Measurements from ENCODE around the gene SLC15A1. TPM values are rescaled to one million over a fixed set of nuclear protein-coding genes. Genes with fewer than 3 reads are reported as not detected.

SLC15A1 gene
- total RNA-seq, 4 donors from 2014 or later, result 0.19 to 5.3 (median 2.3) TPM

DNA sequence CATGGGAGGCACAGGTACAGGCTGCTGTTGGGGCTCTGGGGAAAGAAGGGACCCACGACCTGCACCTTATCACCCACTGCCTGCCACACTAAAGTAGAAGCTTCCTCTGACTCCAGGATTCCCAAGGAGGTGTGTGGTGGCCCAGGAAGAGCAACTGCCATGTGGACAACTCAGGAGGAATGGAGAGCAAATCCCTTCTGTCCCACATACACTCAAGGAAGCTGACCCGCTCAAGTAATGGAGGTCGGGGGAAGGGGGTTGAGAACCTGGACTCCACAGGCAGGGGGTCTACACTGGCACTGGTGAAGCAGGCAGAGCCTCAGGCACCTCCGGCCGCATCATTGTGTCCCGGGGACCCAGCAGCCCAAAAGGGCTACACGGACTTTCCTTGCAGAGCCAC, 29.4 kb upstream of the SLC15A1 start:
- Histone ChIP-seq H3K36me3 (no peaks in the 10 kb centered on the region), H3K4me3 (no peak overlapping the region), H3K4me1 (no peaks in the 10 kb centered on the region), H3K27ac (no peak overlapping the region), H3K9me3 (no peaks in the 10 kb centered on the region), H3K27me3 (peaks cover 0 to 19% (median 0%) of the 10 kb centered on the region in 4 donors)
- intact Hi-C loops (cut with DNase I), result no loop called here
- TF ChIP-seq, protein P1, sequence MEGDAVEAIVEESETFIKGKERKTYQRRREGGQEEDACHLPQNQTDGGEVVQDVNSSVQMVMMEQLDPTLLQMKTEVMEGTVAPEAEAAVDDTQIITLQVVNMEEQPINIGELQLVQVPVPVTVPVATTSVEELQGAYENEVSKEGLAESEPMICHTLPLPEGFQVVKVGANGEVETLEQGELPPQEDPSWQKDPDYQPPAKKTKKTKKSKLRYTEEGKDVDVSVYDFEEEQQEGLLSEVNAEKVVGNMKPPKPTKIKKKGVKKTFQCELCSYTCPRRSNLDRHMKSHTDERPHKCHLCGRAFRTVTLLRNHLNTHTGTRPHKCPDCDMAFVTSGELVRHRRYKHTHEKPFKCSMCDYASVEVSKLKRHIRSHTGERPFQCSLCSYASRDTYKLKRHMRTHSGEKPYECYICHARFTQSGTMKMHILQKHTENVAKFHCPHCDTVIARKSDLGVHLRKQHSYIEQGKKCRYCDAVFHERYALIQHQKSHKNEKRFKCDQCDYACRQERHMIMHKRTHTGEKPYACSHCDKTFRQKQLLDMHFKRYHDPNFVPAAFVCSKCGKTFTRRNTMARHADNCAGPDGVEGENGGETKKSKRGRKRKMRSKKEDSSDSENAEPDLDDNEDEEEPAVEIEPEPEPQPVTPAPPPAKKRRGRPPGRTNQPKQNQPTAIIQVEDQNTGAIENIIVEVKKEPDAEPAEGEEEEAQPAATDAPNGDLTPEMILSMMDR (IDR thresholded peaks at IDR 0.05), result no peak
- no peak for TF ChIP-seq POLR2A (IDR thresholded peaks at IDR 0.05)
- 83 to 92% methylated on average over 4 to 6 of the region's 7 CpGs for WGBS, 2 donors
- no peak for DNase-seq

DNA sequence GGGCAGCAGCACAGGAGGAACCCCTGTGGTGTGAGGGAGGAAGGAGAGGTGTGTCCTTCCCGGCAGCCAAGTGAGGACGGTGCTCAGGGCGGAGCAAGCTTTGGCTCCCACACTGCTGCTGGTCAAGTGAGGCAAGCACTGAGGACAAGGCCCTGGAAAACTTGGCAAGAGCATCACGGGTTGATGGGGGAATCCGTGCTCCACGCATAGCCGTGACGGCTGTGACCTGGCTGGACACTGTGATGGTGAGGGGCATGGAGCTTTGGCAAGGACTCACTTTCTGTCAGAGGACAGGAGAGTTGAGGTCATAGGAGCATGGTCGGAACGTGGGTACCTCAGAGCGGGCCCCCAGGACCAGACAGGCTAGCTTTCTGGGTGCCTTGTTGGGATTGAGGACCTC, 29.0 kb upstream of the SLC15A1 start:
- TF ChIP-seq, protein P1 (IDR thresholded peaks at IDR 0.05), result no peak
- TF ChIP-seq POLR2A (IDR thresholded peaks at IDR 0.05), result no peak
- H3K4me1 ChIP-seq, result no peaks in the 10 kb centered on the region
- H3K4me3 ChIP-seq, result no peak overlapping the region
- peaks cover 0 to 15% (median 0%) of the 10 kb centered on the region in 4 donors for H3K27me3 ChIP-seq
- intact Hi-C loops (cut with DNase I), result no loop called here
- H3K36me3 ChIP-seq, result no peaks in the 10 kb centered on the region
- no peak overlapping the region for H3K27ac ChIP-seq
- no peak for DNase-seq
- WGBS, 2 donors, result 72 to 82% methylated on average over 9 to 11 of the region's 11 CpGs
- H3K9me3 ChIP-seq, result no peaks in the 10 kb centered on the region

DNA sequence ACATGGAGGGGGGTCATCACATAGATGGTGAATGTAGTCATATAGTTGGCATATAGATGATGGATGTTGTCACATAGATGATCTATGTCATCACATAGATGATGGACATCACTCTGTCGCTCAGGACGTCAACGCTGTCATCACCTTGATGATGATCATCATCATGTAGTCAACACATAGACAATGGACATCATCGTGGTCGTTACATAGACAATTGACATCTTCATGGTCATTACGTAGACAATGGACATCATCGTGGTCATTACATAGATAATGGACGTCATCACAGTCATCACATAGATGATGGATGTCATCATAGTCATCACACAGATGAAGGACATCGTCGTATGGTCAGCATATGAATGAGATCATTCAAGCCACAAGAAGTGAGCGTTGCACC, 28.6 kb upstream of the SLC15A1 start:
- WGBS, 2 donors, result 71 to 73% methylated on average over 10 to 11 of the region's 11 CpGs
- TF ChIP-seq POLR2A (IDR thresholded peaks at IDR 0.05), result no peak
- TF ChIP-seq, protein P1 (IDR thresholded peaks at IDR 0.05), result no peak
- DNase-seq, result no peak

DNA sequence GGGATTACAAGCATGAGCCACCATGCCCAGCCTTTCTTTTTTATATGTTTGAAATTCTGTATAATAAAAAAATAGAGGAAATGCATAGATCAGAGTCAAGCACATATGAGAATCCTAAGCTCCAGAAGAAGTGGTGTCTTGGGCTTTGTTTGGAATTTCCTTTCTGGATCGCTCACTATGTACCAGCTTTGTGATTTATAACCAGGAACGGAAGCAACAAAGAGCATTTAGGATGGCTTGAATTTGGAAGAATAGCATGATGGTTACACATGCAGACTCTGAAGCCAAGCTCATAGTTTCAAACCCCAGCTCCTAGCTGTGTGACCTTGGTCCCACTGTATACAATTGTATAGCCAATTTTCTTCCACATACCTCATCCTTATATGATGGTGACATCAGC, 28.0 kb upstream of the SLC15A1 start:
- intact Hi-C loops (cut with DNase I), result no loop called here
- TF ChIP-seq, protein P1 (IDR thresholded peaks at IDR 0.05), result no peak
- TF ChIP-seq POLR2A (IDR thresholded peaks at IDR 0.05), result no peak
- H3K27me3 ChIP-seq, result peaks cover 0 to 15% (median 0%) of the 10 kb centered on the region in 4 donors
- no peaks in the 10 kb centered on the region for H3K4me1 ChIP-seq
- H3K36me3 ChIP-seq, result no peaks in the 10 kb centered on the region
- DNase-seq, result no peak
- 68 to 77% methylated on average over 2 of the region's 2 CpGs for WGBS, 2 donors
- no peaks in the 10 kb centered on the region for H3K9me3 ChIP-seq
- no peak overlapping the region for H3K27ac ChIP-seq
- H3K4me3 ChIP-seq, result no peak overlapping the region

More for the DNA sequence above, 28.6 kb upstream of the SLC15A1 start:
- H3K4me1 ChIP-seq, result no peaks in the 10 kb centered on the region
- peaks cover 0 to 15% (median 0%) of the 10 kb centered on the region in 4 donors for H3K27me3 ChIP-seq
- no peak overlapping the region for H3K4me3 ChIP-seq
- H3K9me3 ChIP-seq, result no peaks in the 10 kb centered on the region
- intact Hi-C loops (cut with DNase I), result no loop called here
- no peaks in the 10 kb centered on the region for H3K36me3 ChIP-seq
- H3K27ac ChIP-seq, result no peak overlapping the region

DNA sequence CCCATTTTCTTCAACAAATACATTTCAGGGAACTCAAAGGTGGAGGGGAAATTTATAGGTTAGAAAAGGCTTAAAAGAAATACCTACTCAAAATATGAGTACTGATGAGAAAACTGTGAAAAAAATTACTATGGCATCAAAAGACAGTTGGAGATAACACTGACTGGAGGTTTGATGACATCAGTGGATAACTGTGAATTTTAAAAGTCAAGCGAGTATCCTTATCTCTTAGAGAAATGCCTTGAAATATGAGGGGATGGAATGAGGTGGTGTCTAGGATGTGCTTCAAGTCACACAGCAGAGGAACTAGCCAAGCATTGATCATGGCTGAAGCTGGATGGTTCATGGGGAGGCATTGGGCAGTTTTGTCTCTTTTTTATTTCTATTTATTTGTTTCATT, 27.2 kb upstream of the SLC15A1 start:
- intact Hi-C loops (cut with DNase I), result no loop called here
- DNase-seq, result no peak
- no peaks in the 10 kb centered on the region for H3K9me3 ChIP-seq
- 89 to 95% methylated on average over 1 of the region's 1 CpG for WGBS, 2 donors
- H3K27me3 ChIP-seq, result peaks cover 0 to 15% (median 0%) of the 10 kb centered on the region in 4 donors
- H3K36me3 ChIP-seq, result no peaks in the 10 kb centered on the region
- TF ChIP-seq, protein P1 (IDR thresholded peaks at IDR 0.05), result no peak
- no peak for TF ChIP-seq POLR2A (IDR thresholded peaks at IDR 0.05)
- H3K4me1 ChIP-seq, result no peaks in the 10 kb centered on the region
- no peak overlapping the region for H3K4me3 ChIP-seq
- H3K27ac ChIP-seq, result no peak overlapping the region

Measured in esophagus squamous epithelium (tissue), 5 donors.